Glutamatergic neuron (in vitro differentiated cells): ENCODE results near the gene TRAK1. TPM values are rescaled to one million over a fixed set of nuclear protein-coding genes. Genes with fewer than 3 reads are reported as not detected.

ENCODE experiments used
- DNase-seq: peaks from one replicate; pipeline ENCODE4 v3.0.0; 2022
- H3K27ac Mint-ChIP-seq: one replicate; pipeline ENCODE4 v1.8.0; 2020; ENCODE audit warnings: mild to moderate bottlenecking, mixed read lengths, inconsistent platforms; ENCODE audit not compliant: unreplicated experiment
- H3K27me3 Mint-ChIP-seq: one replicate; pipeline ENCODE4 v1.8.0; 2020; ENCODE audit warnings: mild to moderate bottlenecking, moderate library complexity, mixed read lengths, inconsistent platforms; ENCODE audit not compliant: unreplicated experiment
- H3K36me3 Mint-ChIP-seq: one replicate; pipeline ENCODE4 v1.8.0; 2020; ENCODE audit warnings: mild to moderate bottlenecking, mixed read lengths, inconsistent platforms; ENCODE audit not compliant: unreplicated experiment
- H3K4me1 Mint-ChIP-seq: one replicate; pipeline ENCODE4 v1.8.0; 2020; ENCODE audit warnings: mild to moderate bottlenecking, low read depth, mixed read lengths, inconsistent platforms; ENCODE audit not compliant: unreplicated experiment
- H3K4me3 Mint-ChIP-seq: one replicate; pipeline ENCODE4 v1.8.0; 2020; ENCODE audit warnings: mild to moderate bottlenecking, mixed read lengths, inconsistent platforms; ENCODE audit not compliant: unreplicated experiment
- H3K9me3 Mint-ChIP-seq: one replicate; pipeline ENCODE4 v1.8.0; 2020; ENCODE audit warnings: mild to moderate bottlenecking, moderate library complexity, mixed read lengths, inconsistent platforms; ENCODE audit not compliant: unreplicated experiment
- total RNA-seq: library from RNA; stranded (reverse); fragmentation: NEBNext Ultra II Directional; extraction: Animal tissue kit (Norgen Biotek cat#: 25700); gene quantifications from one replicate; pipeline ENCODE4 v1.2.1, GENCODE V29; 2021; ENCODE audit not compliant: unreplicated experiment
- TF ChIP-seq, protein P1 (sequence below): fragments of 200-600 bp; sonication (generic); IDR thresholded peaks from one replicate; pipeline ENCODE4 v1.5.0; 2021; ENCODE audit not compliant: partially characterized antibody, unreplicated experiment

The TRAK1 gene
- total RNA-seq, 1 donor from 2014 or later = 308 TPM

- peaks cover 21% of the 10 kb centered on the region for H3K4me1 Mint-ChIP-seq
- peak overlapping the region; percentile 90 for H3K27ac Mint-ChIP-seq
- peaks cover 17% of the 10 kb centered on the region for H3K27me3 Mint-ChIP-seq
- peaks cover 36% of the 10 kb centered on the region for H3K9me3 Mint-ChIP-seq
- H3K4me3 Mint-ChIP-seq = no peak overlapping the region
- peak; percentile 80 for DNase-seq
- H3K36me3 Mint-ChIP-seq = peaks cover 5% of the 10 kb centered on the region
- TF ChIP-seq, protein P1, sequence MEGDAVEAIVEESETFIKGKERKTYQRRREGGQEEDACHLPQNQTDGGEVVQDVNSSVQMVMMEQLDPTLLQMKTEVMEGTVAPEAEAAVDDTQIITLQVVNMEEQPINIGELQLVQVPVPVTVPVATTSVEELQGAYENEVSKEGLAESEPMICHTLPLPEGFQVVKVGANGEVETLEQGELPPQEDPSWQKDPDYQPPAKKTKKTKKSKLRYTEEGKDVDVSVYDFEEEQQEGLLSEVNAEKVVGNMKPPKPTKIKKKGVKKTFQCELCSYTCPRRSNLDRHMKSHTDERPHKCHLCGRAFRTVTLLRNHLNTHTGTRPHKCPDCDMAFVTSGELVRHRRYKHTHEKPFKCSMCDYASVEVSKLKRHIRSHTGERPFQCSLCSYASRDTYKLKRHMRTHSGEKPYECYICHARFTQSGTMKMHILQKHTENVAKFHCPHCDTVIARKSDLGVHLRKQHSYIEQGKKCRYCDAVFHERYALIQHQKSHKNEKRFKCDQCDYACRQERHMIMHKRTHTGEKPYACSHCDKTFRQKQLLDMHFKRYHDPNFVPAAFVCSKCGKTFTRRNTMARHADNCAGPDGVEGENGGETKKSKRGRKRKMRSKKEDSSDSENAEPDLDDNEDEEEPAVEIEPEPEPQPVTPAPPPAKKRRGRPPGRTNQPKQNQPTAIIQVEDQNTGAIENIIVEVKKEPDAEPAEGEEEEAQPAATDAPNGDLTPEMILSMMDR = peak; percentile 94
Observed at GRCh38 chr3:42190701-42191442, 99.7 kb downstream of the TRAK1 start.

DNA sequence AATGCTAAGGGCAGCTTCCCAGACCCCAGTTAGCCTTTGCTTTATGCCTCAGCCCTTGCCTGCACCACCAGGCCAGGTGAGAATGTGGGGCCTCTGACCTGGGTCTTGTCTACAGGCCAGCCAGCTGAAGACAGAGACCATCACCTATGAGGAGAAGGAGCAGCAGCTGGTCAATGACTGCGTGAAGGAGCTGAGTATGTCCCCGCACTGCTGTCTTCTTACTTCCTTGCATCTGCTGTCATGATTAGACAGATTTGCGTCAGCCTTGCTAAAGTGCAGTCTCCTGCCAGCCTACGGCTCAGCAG, 100.2 kb downstream of the TRAK1 start:
- peak overlapping the region; percentile 90 for H3K27ac Mint-ChIP-seq
- H3K36me3 Mint-ChIP-seq = peaks cover 5% of the 10 kb centered on the region
- no peak overlapping the region for H3K4me3 Mint-ChIP-seq
- TF ChIP-seq, protein P1 = peak; percentile 62
- no peak for DNase-seq
- H3K9me3 Mint-ChIP-seq = peaks cover 36% of the 10 kb centered on the region
- peaks cover 18% of the 10 kb centered on the region for H3K27me3 Mint-ChIP-seq
- H3K4me1 Mint-ChIP-seq = peaks cover 23% of the 10 kb centered on the region

DNA sequence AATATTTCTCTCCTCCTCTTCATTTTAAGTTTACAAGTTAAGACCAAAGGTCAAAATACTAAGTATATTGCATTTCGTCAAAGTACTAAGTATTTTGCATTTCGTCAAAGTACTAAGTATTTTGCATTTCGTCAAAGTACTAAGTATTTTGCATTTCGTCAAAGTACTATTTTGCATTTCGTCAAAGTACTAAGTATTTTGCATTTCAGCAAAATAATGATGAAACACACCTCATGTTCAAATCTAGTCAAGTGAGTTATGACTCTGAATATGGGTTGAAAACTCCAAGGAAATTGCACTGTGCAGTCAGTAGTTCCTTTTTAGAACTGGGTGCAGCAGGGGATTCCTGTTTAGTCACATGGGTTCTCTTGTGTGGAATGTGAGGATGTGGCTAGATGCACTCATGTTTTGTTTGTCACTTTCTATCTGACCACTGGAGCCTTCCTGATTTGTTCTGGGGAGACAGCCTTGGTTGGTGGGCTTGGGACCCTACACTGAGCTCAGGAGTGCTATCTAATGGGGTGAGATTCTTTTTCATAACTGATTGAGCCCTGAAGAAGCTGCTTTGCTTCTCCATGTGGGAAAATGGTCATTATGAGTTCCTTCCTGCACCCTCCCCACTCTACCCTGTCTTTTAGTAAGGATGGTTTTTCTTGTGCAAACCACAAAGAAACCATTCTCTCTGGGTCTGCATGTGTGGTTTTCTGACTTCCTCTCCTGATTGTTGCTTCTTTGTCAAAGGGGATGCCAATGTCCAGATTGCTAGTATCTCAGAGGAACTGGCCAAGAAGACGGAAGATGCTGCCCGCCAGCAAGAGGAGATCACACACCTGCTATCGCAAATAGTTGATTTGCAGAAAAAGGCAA, 101.4 kb downstream of the TRAK1 start:
- TF ChIP-seq, protein P1 = no peak
- Mint-ChIP-seq H3K4me3 (no peak overlapping the region), H3K4me1 (peaks cover 20% of the 10 kb centered on the region), H3K27ac (peak overlapping the region; percentile 60), H3K36me3 (no peaks in the 10 kb centered on the region), H3K27me3 (peaks cover 15% of the 10 kb centered on the region), H3K9me3 (peaks cover 29% of the 10 kb centered on the region)
- no peak for DNase-seq

DNA sequence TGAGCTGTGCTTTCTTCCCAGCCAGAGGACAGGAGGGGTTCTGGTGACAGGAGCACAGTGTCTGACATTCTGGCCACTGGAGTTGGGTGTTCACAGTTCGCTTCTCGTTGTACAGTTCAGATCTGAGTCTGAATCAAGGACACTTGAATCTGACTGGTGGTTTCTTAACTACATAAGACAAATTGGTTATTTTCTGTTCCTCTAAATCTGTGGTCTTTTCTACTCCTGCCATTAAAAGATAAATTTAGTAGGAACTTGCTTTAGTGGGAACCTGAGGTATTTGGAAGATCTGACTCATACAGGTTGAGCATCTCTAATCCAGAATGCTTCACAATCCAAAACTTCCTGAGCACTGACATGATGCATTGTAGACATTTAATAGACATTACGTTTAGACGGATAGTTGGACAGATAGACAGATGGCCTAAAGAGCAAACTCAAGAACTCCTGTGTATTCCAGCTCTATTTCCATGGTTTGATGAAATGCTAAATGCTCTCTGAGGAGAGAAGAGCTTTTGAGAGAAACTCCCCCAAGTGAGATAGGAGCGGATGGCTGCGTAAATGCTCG, 103.9 kb downstream of the TRAK1 start:
- Mint-ChIP-seq H3K9me3 (peaks cover 27% of the 10 kb centered on the region), H3K27me3 (peaks cover 18% of the 10 kb centered on the region), H3K4me1 (peaks cover 18% of the 10 kb centered on the region), H3K36me3 (peaks cover 3% of the 10 kb centered on the region), H3K4me3 (no peak overlapping the region), H3K27ac (peak overlapping the region; percentile 77)
- DNase-seq = no peak
- TF ChIP-seq, protein P1 = no peak

- peak overlapping the region; percentile 77 for H3K27ac Mint-ChIP-seq
- peaks cover 11% of the 10 kb centered on the region for H3K4me1 Mint-ChIP-seq
- no peak for DNase-seq
- peaks cover 3% of the 10 kb centered on the region for H3K36me3 Mint-ChIP-seq
- TF ChIP-seq, protein P1 = no peak
- H3K27me3 Mint-ChIP-seq = peaks cover 15% of the 10 kb centered on the region
- peaks cover 27% of the 10 kb centered on the region for H3K9me3 Mint-ChIP-seq
- no peak overlapping the region for H3K4me3 Mint-ChIP-seq
Observed at GRCh38 chr3:42195879-42196330, 104.7 kb downstream of the TRAK1 start.
